ENCODE results near the gene IRF6. TPM values are rescaled to one million over a fixed set of nuclear protein-coding genes. Genes with fewer than 3 reads are reported as not detected.

The IRF6 gene
- total and polyA plus RNA-seq, 12 donors = 5.4 to 60.2 (median 23.4) TPM

- Histone ChIP-seq H3K36me3 (replicated peaks in 1 of 2) (no peaks in the 10 kb centered on the region), H3K4me3 (no peak overlapping the region), H3K27ac (no peak overlapping the region), H3K27me3 (no peaks in the 10 kb centered on the region), H3K4me1 (replicated peaks in 1 of 2) (no peaks in the 10 kb centered on the region), H3K9me3 (replicated peaks in 1 of 3) (no peaks in the 10 kb centered on the region)
- no peak for TF ChIP-seq POLR2A (IDR thresholded peaks at IDR 0.05)
- no peak for TF ChIP-seq CTCF (IDR thresholded peaks at IDR 0.05)
- WGBS, 4 donors = 78 to 85% (median 82%) methylated on average over 4 of the region's 4 CpGs
- DNase-seq = no peak
- intact Hi-C loops (cut with DNase I) = no loop called here
Measured at GRCh38 chr1:209813902-209814301, 8.0 kb upstream of the IRF6 start.

DNA sequence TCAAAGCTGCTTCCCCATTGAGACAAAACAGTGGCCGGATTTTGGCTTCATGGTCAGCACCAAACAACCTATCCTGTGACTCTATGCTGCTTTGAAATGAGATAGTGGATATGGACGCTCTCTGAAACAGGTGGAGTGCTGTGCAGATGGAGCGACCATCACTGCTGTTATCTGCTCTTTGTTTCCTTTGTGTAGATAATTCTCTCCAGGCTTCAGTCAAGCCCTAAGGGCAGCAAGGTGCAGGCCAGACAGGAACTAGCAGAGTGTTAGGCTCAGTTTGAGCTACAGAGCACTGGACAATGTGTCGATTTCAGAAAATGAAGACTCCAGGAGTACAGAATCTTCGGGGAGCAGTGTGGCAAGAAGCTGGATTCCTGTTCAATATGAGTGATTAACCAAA, 4.8 kb upstream of the IRF6 start:
- Histone ChIP-seq H3K27ac (no peak overlapping the region), H3K9me3 (replicated peaks in 1 of 3) (no peaks in the 10 kb centered on the region), H3K4me3 (no peak overlapping the region), H3K36me3 (replicated peaks in 1 of 2) (no peaks in the 10 kb centered on the region), H3K4me1 (replicated peaks in 1 of 2) (peaks cover 8 to 24% of the 10 kb centered on the region in 2 donors), H3K27me3 (no peaks in the 10 kb centered on the region)
- TF ChIP-seq POLR2A (IDR thresholded peaks at IDR 0.05) = no peak
- no peak for TF ChIP-seq CTCF (IDR thresholded peaks at IDR 0.05)
- no peak for DNase-seq
- WGBS, 4 donors = 79 to 87% (median 81%) methylated on average over 5 of the region's 5 CpGs
- intact Hi-C loops (cut with DNase I) = no loop called here

DNA sequence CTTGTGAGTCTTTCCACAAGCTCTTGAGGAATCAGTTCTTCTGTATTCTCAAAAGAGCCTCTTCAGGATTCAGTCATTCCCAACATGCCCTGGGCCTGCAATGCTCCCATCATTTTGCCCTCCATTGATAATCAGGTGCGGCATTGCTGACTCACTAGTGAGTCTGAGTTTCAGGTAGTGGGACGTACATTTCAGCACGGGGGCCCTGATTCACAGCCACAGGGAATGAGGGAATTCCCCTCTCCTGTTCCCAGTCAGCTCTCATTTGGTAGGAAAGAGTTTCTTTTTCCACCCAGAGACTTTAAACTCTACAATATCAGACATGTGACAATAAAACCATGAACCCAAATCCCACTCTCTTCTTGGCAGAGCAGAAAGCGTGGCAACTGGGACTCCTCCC, 3.7 kb upstream of the IRF6 start:
- 90 to 94% (median 93%) methylated on average over 2 to 4 of the region's 4 CpGs for WGBS, 4 donors
- TF ChIP-seq CTCF (IDR thresholded peaks at IDR 0.05) (no peak), POLR2A (IDR thresholded peaks at IDR 0.05) (no peak)
- no peak overlapping the region for H3K4me3 ChIP-seq
- H3K27me3 ChIP-seq = no peaks in the 10 kb centered on the region
- no peak overlapping the region for H3K27ac ChIP-seq
- peak in 1 of 7 donors; percentile 14 for DNase-seq
- H3K4me1 ChIP-seq (replicated peaks in 1 of 2) = peaks cover 12 to 25% of the 10 kb centered on the region in 2 donors
- intact Hi-C loops (cut with DNase I) = no loop called here
- H3K36me3 ChIP-seq (replicated peaks in 1 of 2) = no peaks in the 10 kb centered on the region
- H3K9me3 ChIP-seq (replicated peaks in 1 of 3) = no peaks in the 10 kb centered on the region

- Histone ChIP-seq H3K4me3 (no peak overlapping the region), H3K27ac (peak overlapping the region in 2 of 5 donors; percentile 24 to 69), H3K36me3 (replicated peaks in 1 of 2) (no peaks in the 10 kb centered on the region), H3K9me3 (replicated peaks in 1 of 3) (no peaks in the 10 kb centered on the region), H3K27me3 (no peaks in the 10 kb centered on the region), H3K4me1 (replicated peaks in 1 of 2) (peaks cover 12 to 29% of the 10 kb centered on the region in 2 donors)
- peak; percentile 84 to 94 (median 92) for DNase-seq
- TF ChIP-seq POLR2A (IDR thresholded peaks at IDR 0.05) (no peak), CTCF (IDR thresholded peaks at IDR 0.05) (no peak)
- intact Hi-C loops (cut with DNase I) = no loop called here
Measured at GRCh38 chr1:209808059-209808581, 2.2 kb upstream of the IRF6 start.

Measured in adrenal gland (tissue), 12 donors.